SK-N-SH treated with all-trans-retinoic acid at 6 μM for 48 hours (cell line): Measurements from ENCODE around the gene KIF3B.
"Not testable (repeated sequence)": the region's sequence is repeated elsewhere in the genome, so short reads cannot be mapped to it uniquely, and the experiment has no call there.

Experiments
- ATAC-seq: fragments of 200-7000 bp; cut with Tn5 transposase; 3 replicates; pipeline ENCODE4 v1.9.1; 2020; ENCODE audit warnings: mild to moderate bottlenecking, moderate library complexity
- ARNTL ChIP-seq: fragments of 450-650 bp; formaldehyde crosslinking; IDR thresholded peaks from 2 replicates; pipeline ENCODE4 v1.5.0; 2020; ENCODE audit warnings: low read depth, mild to moderate bottlenecking, moderate library complexity, borderline replicate concordance
- CREB5 ChIP-seq: fragments of 250-450 bp; sonication (Bioruptor Pico); IDR thresholded peaks from 2 replicates; pipeline ENCODE4 v1.5.1; 2020; ENCODE audit warnings: low read depth, mild to moderate bottlenecking, moderate library complexity
- CSDC2 ChIP-seq: fragments of 250-450 bp; sonication (Bioruptor Pico); IDR thresholded peaks from 2 replicates; pipeline ENCODE4 v1.5.0; 2020; ENCODE audit warnings: mild to moderate bottlenecking, moderate library complexity
- CSRNP3 ChIP-seq: fragments of 250-450 bp; sonication (Bioruptor Pico); IDR thresholded peaks from 2 replicates; pipeline ENCODE4 v1.5.1; 2021; ENCODE audit warnings: mild to moderate bottlenecking, moderate library complexity
- ESRRG ChIP-seq: fragments of 250-450 bp; sonication (Bioruptor Pico); IDR thresholded peaks from 2 replicates; pipeline ENCODE4 v1.6.1; 2021; ENCODE audit warnings: mild to moderate bottlenecking
- ISL1 ChIP-seq: fragments of 250-450 bp; sonication (Bioruptor Pico); IDR thresholded peaks from 2 replicates; pipeline ENCODE4 v2.1.2; 2022; ENCODE audit warnings: mild to moderate bottlenecking, moderate library complexity
- OSR1 ChIP-seq: fragments of 250-450 bp; sonication (Bioruptor Pico); IDR thresholded peaks from 2 replicates; pipeline ENCODE4 v1.8.0; 2022; ENCODE audit warnings: moderate library complexity, mild to moderate bottlenecking, inconsistent platforms
- PATZ1 ChIP-seq: fragments of 250-450 bp; sonication (Bioruptor Pico); IDR thresholded peaks from 2 replicates; pipeline ENCODE4 v1.8.0; 2020; ENCODE audit warnings: mild to moderate bottlenecking, moderate library complexity, borderline replicate concordance
- POU6F1 ChIP-seq: fragments of 250-450 bp; sonication (Bioruptor Pico); IDR thresholded peaks from 2 replicates; pipeline ENCODE4 v1.8.0; 2021; ENCODE audit warnings: low read depth, mild to moderate bottlenecking, moderate library complexity, borderline replicate concordance
- RARB ChIP-seq: fragments of 250-450 bp; sonication (Bioruptor Pico); IDR thresholded peaks from 2 replicates; pipeline ENCODE4 v1.8.0; 2021; ENCODE audit warnings: mild to moderate bottlenecking, moderate library complexity
- TOX ChIP-seq: fragments of 250-450 bp; sonication (Bioruptor Pico); IDR thresholded peaks from 2 replicates; pipeline ENCODE4 v1.8.0; 2021; ENCODE audit warnings: mild to moderate bottlenecking, moderate library complexity, borderline replicate concordance
- TSHZ2 ChIP-seq: fragments of 250-450 bp; sonication (Bioruptor Pico); IDR thresholded peaks from 2 replicates; pipeline ENCODE4 v1.5.0; 2020; ENCODE audit warnings: mild to moderate bottlenecking, moderate library complexity
- ZC3H10 ChIP-seq: fragments of 250-450 bp; sonication (Bioruptor Pico); IDR thresholded peaks from 2 replicates; pipeline ENCODE4 v1.5.1; 2021; ENCODE audit warnings: mild to moderate bottlenecking, moderate library complexity
- ZFP3 ChIP-seq: fragments of 250-450 bp; sonication (Bioruptor Pico); IDR thresholded peaks from 2 replicates; pipeline ENCODE4 v1.5.0; 2020; ENCODE audit warnings: mild to moderate bottlenecking, moderate library complexity
- ZFP30 ChIP-seq: fragments of 450-650 bp; formaldehyde crosslinking; IDR thresholded peaks from 2 replicates; pipeline ENCODE4 v1.5.0; 2022; ENCODE audit warnings: mild to moderate bottlenecking, moderate library complexity
- ZNF565 ChIP-seq: fragments of 450-650 bp; formaldehyde crosslinking; conservative IDR thresholded peaks from 2 replicates; pipeline ENCODE4 v1.5.0; 2020; ENCODE audit warnings: low read depth, mild to moderate bottlenecking, moderate library complexity
- ZNF8 ChIP-seq: fragments of 450-650 bp; formaldehyde crosslinking; IDR thresholded peaks from 2 replicates; pipeline ENCODE4 v1.5.0; 2020; ENCODE audit warnings: mild to moderate bottlenecking, moderate library complexity

The KIF3B gene

GRCh38 chr20:32355417-32355841 lies 78.0 kb downstream of the KIF3B start:
- no peak for TF ChIP-seq ZC3H10 (CRISPR knock-in tag)
- TF ChIP-seq ZFP3 (CRISPR knock-in tag), result no peak
- no peak for TF ChIP-seq POU6F1 (CRISPR knock-in tag)
- TF ChIP-seq ZFP30 (CRISPR knock-in tag), result no peak
- TF ChIP-seq CSRNP3 (CRISPR knock-in tag), result no peak
- no peak for TF ChIP-seq ZNF565 (CRISPR knock-in tag)
- no peak for TF ChIP-seq CSDC2 (CRISPR knock-in tag)
- no peak for ATAC-seq

GRCh38 chr20:32355907-32356621 lies 78.6 kb downstream of the KIF3B start:
- not testable (repeated sequence) for ATAC-seq

- TF ChIP-seq RARB (CRISPR knock-in tag) (no peak), CREB5 (CRISPR knock-in tag) (no peak), ARNTL (CRISPR knock-in tag) (no peak), CSRNP3 (CRISPR knock-in tag) (no peak), PATZ1 (CRISPR knock-in tag) (no peak), ESRRG (CRISPR knock-in tag) (no peak), CSDC2 (CRISPR knock-in tag) (no peak), ZNF8 (CRISPR knock-in tag) (no peak), ZNF565 (CRISPR knock-in tag) (no peak), TOX (CRISPR knock-in tag) (no peak), ISL1 (CRISPR knock-in tag) (no peak), OSR1 (no peak), TSHZ2 (CRISPR knock-in tag) (no peak), ZFP3 (CRISPR knock-in tag) (no peak)
- no peak for ATAC-seq
Measured at GRCh38 chr20:32356622-32357374, 79.3 kb downstream of the KIF3B start.
